SK-N-SH (cell line): ENCODE results near the gene ITGAV. TPM values are rescaled to one million over a fixed set of nuclear protein-coding genes. Genes with fewer than 3 reads are reported as not detected.
A peak's percentile ranks its signal among the peaks of the same experiment; 100 is the strongest.
"Not testable (repeated sequence)": the region's sequence is repeated elsewhere in the genome, so short reads cannot be mapped to it uniquely, and the experiment has no call there.

ENCODE experiments used
- CTCF ChIA-PET: fragments of 300-600, 350-600 bp; formaldehyde crosslinking; extraction: SDS; loops from one replicate; lab custom pipeline; 2021; lab: Yijun Ruan, JAX
- POLR2A ChIA-PET: fragments of 350-600 bp; sonication (Branson Sonifier 250); formaldehyde crosslinking; extraction: SDS; loops from one replicate; lab custom pipeline; 2020; ENCODE audit warnings: antibody characterized with exemption, inconsistent platforms; lab: Yijun Ruan, JAX
- DNase-seq: peaks from one replicate; pipeline ENCODE4 v3.0.0; 2012
- H2AFZ ChIP-seq: fragments of 200-600 bp; sonication (generic); 2 replicates; pipeline ENCODE4 v1.8.1; 2016; ENCODE audit warnings: antibody characterized with exemption, mild to moderate bottlenecking, low read depth
- H3F3A ChIP-seq: fragments of 200-600 bp; sonication (generic); replicated peaks from 2 replicates; pipeline ENCODE3; 2016; ENCODE audit warnings: antibody characterized with exemption, mild to moderate bottlenecking; ENCODE audit not compliant: insufficient read depth
- H3K27ac ChIP-seq, 2 experiments: fragments of 200-500 bp in 1 of 2; fragments of 200-600 bp in 1 of 2; sonication (Bioruptor generic) in 1 of 2; sonication (generic), shearing (Covaris generic) in 1 of 2; 2 replicates each; pipeline versions ENCODE4 v1.5.1 to v1.6.1; 2014 to 2016; ENCODE audit warnings: low read depth in 2 of 2, inconsistent platforms in 1 of 2, low read length in 1 of 2, mild to moderate bottlenecking in 1 of 2, mixed read lengths in 1 of 2
- H3K27me3 ChIP-seq: fragments of 200-600 bp; sonication (generic), shearing (Covaris generic); 2 replicates; pipeline ENCODE4 v1.6.1; 2016; ENCODE audit warnings: mixed run types; ENCODE audit not compliant: insufficient read depth
- H3K36me3 ChIP-seq, 2 experiments: fragments of 200-500 bp in 1 of 2; fragments of 200-600 bp in 1 of 2; sonication (Bioruptor generic) in 1 of 2; sonication (generic) in 1 of 2; replicated peaks in 1 of 2; 2 replicates each; pipeline versions ENCODE3 to v1.5.1; 2014 to 2016; ENCODE audit warnings: low read length in 1 of 2, mild to moderate bottlenecking in 1 of 2; ENCODE audit not compliant: insufficient read depth in 2 of 2, control insufficient read depth in 1 of 2
- H3K4me1 ChIP-seq, 2 experiments: fragments of 200-500 bp in 1 of 2; fragments of 200-600 bp in 1 of 2; sonication (Bioruptor generic) in 1 of 2; sonication (generic), shearing (Covaris generic) in 1 of 2; 2 replicates each; pipeline versions ENCODE4 v1.5.1 to v1.6.1; 2014 to 2016; ENCODE audit warnings: low read depth in 1 of 2, low read length in 1 of 2, mixed run types in 1 of 2; ENCODE audit not compliant: insufficient read depth in 2 of 2, control insufficient read depth in 1 of 2
- H3K4me2 ChIP-seq: fragments of 200-600 bp; sonication (generic), shearing (Covaris generic); 2 replicates; pipeline ENCODE4 v1.6.1; 2017; ENCODE audit warnings: mixed run types
- H3K4me3 ChIP-seq, 2 experiments: fragments of 200-500 bp in 1 of 2; fragments of 200-600 bp in 1 of 2; sonication (Bioruptor generic) in 1 of 2; sonication (generic), shearing (Covaris generic) in 1 of 2; 2 replicates each; pipeline versions ENCODE4 v1.5.1 to v1.8.1; 2014 to 2016; ENCODE audit warnings: low read depth in 2 of 2, inconsistent platforms in 1 of 2, low read length in 1 of 2, mild to moderate bottlenecking in 1 of 2, mixed read lengths in 1 of 2, moderate library complexity in 1 of 2
- H3K79me2 ChIP-seq: fragments of 200-600 bp; sonication (generic); 2 replicates; pipeline ENCODE4 v1.8.1; 2017; ENCODE audit warnings: mild to moderate bottlenecking; ENCODE audit not compliant: insufficient read depth
- H3K9ac ChIP-seq: fragments of 200-600 bp; sonication (generic); 2 replicates; pipeline ENCODE4 v1.6.1; 2017; ENCODE audit warnings: mixed run types
- H3K9me2 ChIP-seq: fragments of 200-600 bp; sonication (generic); 2 replicates; pipeline ENCODE4 v1.6.1; 2017; ENCODE audit warnings: mixed run types
- H3K9me3 ChIP-seq: fragments of 200-600 bp; sonication (generic); 2 replicates; pipeline ENCODE4 v1.6.1; 2017; ENCODE audit warnings: mixed run types, mild to moderate bottlenecking, moderate library complexity
- H4K20me1 ChIP-seq: fragments of 200-600 bp; sonication (generic); 2 replicates; pipeline ENCODE4 v1.6.1; 2017; ENCODE audit warnings: mild to moderate bottlenecking, mixed run types; ENCODE audit not compliant: insufficient read depth
- EP300 ChIP-seq, 2 experiments: IDR thresholded peaks; 2 replicates each; pipeline versions ENCODE4 v1.4.0 to v1.6.1; 2012; ENCODE audit warnings: borderline replicate concordance in 1 of 2, low read depth in 1 of 2, low read length in 1 of 2
- IRF3 ChIP-seq: fragments of 150-350 bp; IDR thresholded peaks from 2 replicates; pipeline ENCODE4 v1.6.1; 2016; ENCODE audit warnings: mild to moderate bottlenecking, low read depth, low read length
- USF2 ChIP-seq: fragments of 150-350 bp; IDR thresholded peaks from 2 replicates; pipeline ENCODE4 v1.6.1; 2017; ENCODE audit warnings: antibody characterized with exemption, low read length, low read depth, borderline replicate concordance
- WGBS: methylation state at CpG from one replicate; pipeline ENCODE4 v1.1.6; 2017; ENCODE audit warnings: low lambda C conversion rate; 5-methylcytosine and 5-hydroxymethylcytosine counted together
- polyA plus RNA-seq, 3 experiments: library from polyadenylated mRNA; depleted of rRNA; stranded (reverse); fragments of >200 nt; gene quantifications; 2 replicates each; pipeline ENCODE4 v1.2.3, GENCODE V29; 2012

Gene ITGAV
- polyA plus RNA-seq, 1 of the 3 experiments (the other 2 are of a cell fraction): 24.3 TPM

GRCh38 chr2:186562209-186562578 is 27.7 kb upstream of the ITGAV start:
- H3K27ac ChIP-seq: no peak overlapping the region

GRCh38 chr2:186568600-186568999 is 21.3 kb upstream of the ITGAV start:
- H2AFZ ChIP-seq, H3K9ac ChIP-seq, H3K9me2 ChIP-seq, H3K4me2 ChIP-seq, POLR2A ChIA-PET, DNase-seq, H3K4me3 ChIP-seq, H3K27me3 ChIP-seq, CTCF ChIA-PET, H3K27ac ChIP-seq, H4K20me1 ChIP-seq, H3F3A ChIP-seq, H3K79me2 ChIP-seq, H3K36me3 ChIP-seq, H3K9me3 ChIP-seq: not testable (repeated sequence)
- WGBS: 94% methylated on average over 1 of the region's 1 CpG
- peaks cover 0 to 15% of the 10 kb centered on the region in 2 experiments; a peak in 3 of 4 replicates for H3K4me1 ChIP-seq

More at GRCh38 chr2:186562209-186562578, 27.7 kb upstream of the ITGAV start:
- Histone ChIP-seq H3K9me3 (no peaks in the 10 kb centered on the region), H3K4me2 (no peak overlapping the region), H3F3A (no peaks in the 10 kb centered on the region), H4K20me1 (no peaks in the 10 kb centered on the region), H3K79me2 (no peaks in the 10 kb centered on the region), H3K4me3 (no peak overlapping the region), H3K9ac (no peak overlapping the region), H3K27me3 (no peaks in the 10 kb centered on the region)
- CTCF ChIA-PET: no interaction called here
- WGBS: 100% methylated on average over 1 of the region's 1 CpG
- no peak for TF ChIP-seq IRF3
- TF ChIP-seq, all 33 proteins: peak for 0
- no peak overlapping the region for H2AFZ ChIP-seq
- no peaks in the 10 kb centered on the region for H3K9me2 ChIP-seq
- no peaks in the 10 kb centered on the region for H3K36me3 ChIP-seq
- POLR2A ChIA-PET: no interaction called here
- no peaks in the 10 kb centered on the region; a peak in 2 of 4 replicates for H3K4me1 ChIP-seq
- DNase-seq: no peak

GRCh38 chr2:186569127-186569526 is 20.7 kb upstream of the ITGAV start:
- DNase-seq, H3F3A ChIP-seq, H4K20me1 ChIP-seq, H3K36me3 ChIP-seq, H3K27ac ChIP-seq, H3K4me2 ChIP-seq, H3K79me2 ChIP-seq, H3K4me3 ChIP-seq, H3K9me3 ChIP-seq, POLR2A ChIA-PET, H3K27me3 ChIP-seq, H2AFZ ChIP-seq, H3K9ac ChIP-seq, H3K9me2 ChIP-seq: not testable (repeated sequence)
- CTCF ChIA-PET: interaction anchor here (1.7 kb wide), 1 partner anchor 21 kb away, joined by 4 read pairs; no protein-coding TSS in a partner anchor
- peaks cover 0 to 15% of the 10 kb centered on the region in 2 experiments; a peak in 3 of 4 replicates for H3K4me1 ChIP-seq
- 74% methylated on average over 1 of the region's 1 CpG for WGBS

GRCh38 chr2:186569897-186570296 is 20.0 kb upstream of the ITGAV start:
- no peak for TF ChIP-seq EP300 (IDR thresholded peaks at IDR 0.05; ENCODE audit: borderline replicate concordance in 1 of 2, low read depth in 1 of 2, low read length in 1 of 2)
- no peak for TF ChIP-seq USF2
- H3K4me2 ChIP-seq: 0 out of 2 replicates have a peak overlapping the region, but pooled peaks have one; percentile 5
- H3K27me3 ChIP-seq: no peaks in the 10 kb centered on the region
- ChIA-PET CTCF (interaction anchor here (1.2 to 1.7 kb wide), 2 partner anchors 22 to 67 kb away, joined by 4 to 5 read pairs; no protein-coding TSS in a partner anchor), POLR2A (interaction anchor here (1.3 kb wide), 1 partner anchor 20 kb away, joined by 3 read pairs; the partner anchor contains the start of gene ITGAV)
- peaks cover 3 to 17% of the 10 kb centered on the region in 2 experiments; a peak in 3 of 4 replicates for H3K4me1 ChIP-seq
- H3K9ac ChIP-seq: no peak overlapping the region
- H3K36me3 ChIP-seq: no peaks in the 10 kb centered on the region
- H4K20me1 ChIP-seq: no peaks in the 10 kb centered on the region
- peak overlapping the region; percentile 23; the same call in 1 of the 2 replicates for H2AFZ ChIP-seq
- no peak overlapping the region for H3K27ac ChIP-seq
- peaks cover 14% of the 10 kb centered on the region for H3F3A ChIP-seq
- H3K9me2 ChIP-seq: no peaks in the 10 kb centered on the region
- H3K79me2 ChIP-seq: no peaks in the 10 kb centered on the region
- H3K9me3 ChIP-seq: no peaks in the 10 kb centered on the region
- no peak for DNase-seq
- WGBS: 71% methylated on average over 2 of the region's 2 CpGs
- no peak overlapping the region for H3K4me3 ChIP-seq
